Epithelial cell of proximal tubule (primary cell): ENCODE data around the gene MYO10. TPM values are rescaled to one million over a fixed set of nuclear protein-coding genes. Genes with fewer than 3 reads are reported as not detected.
"Not testable (repeated sequence)": the region's sequence is repeated elsewhere in the genome, so short reads cannot be mapped to it uniquely, and the experiment has no call there.

Experiments
- DNase-seq: peaks from one replicate; pipeline ENCODE4 v3.0.0-alpha.2; 2011; ENCODE audit warnings: low read depth
- H3K4me3 ChIP-seq: 2 replicates; pipeline ENCODE4 v1.5.1; 2011; ENCODE audit warnings: low read depth, mild to moderate bottlenecking, low read length
- CTCF ChIP-seq: conservative IDR thresholded peaks from 2 replicates; pipeline ENCODE4 v1.5.1; 2012; ENCODE audit warnings: low read depth, mild to moderate bottlenecking, low read length
- total RNA-seq: library from RNA; depleted of rRNA; stranded (reverse); fragments of >200 nt; gene quantifications from 2 replicates; pipeline ENCODE4 v1.2.3, GENCODE V29; 2015

Gene MYO10
- total RNA-seq, 1 donor from 2014 or later = 31.5 TPM

GRCh38 chr5:16744164-16744880, 191.8 kb downstream of the MYO10 start:
- DNase-seq = no peak
- no peak for TF ChIP-seq CTCF

GRCh38 chr5:16742938-16743337, 193.2 kb downstream of the MYO10 start:
- TF ChIP-seq CTCF = no peak
- H3K4me3 ChIP-seq = no peak overlapping the region
- no peak for DNase-seq

More at GRCh38 chr5:16744164-16744880, 191.8 kb downstream of the MYO10 start:
- H3K4me3 ChIP-seq = no peak overlapping the region

- TF ChIP-seq CTCF = no peak
- no peak for DNase-seq
These were observed 195.2 kb downstream of the MYO10 start for GRCh38 chr5:16740811-16741392.

GRCh38 chr5:16740066-16740810, 195.8 kb downstream of the MYO10 start:
- no peak overlapping the region for H3K4me3 ChIP-seq

More at GRCh38 chr5:16740811-16741392, 195.2 kb downstream of the MYO10 start:
- no peak overlapping the region for H3K4me3 ChIP-seq

GRCh38 chr5:16738393-16738792, 197.7 kb downstream of the MYO10 start:
- DNase-seq, H3K4me3 ChIP-seq: not testable (repeated sequence)

More at GRCh38 chr5:16740066-16740810, 195.8 kb downstream of the MYO10 start:
- no peak for DNase-seq
- TF ChIP-seq CTCF = no peak

- no peak overlapping the region for H3K4me3 ChIP-seq
- no peak for TF ChIP-seq CTCF
- no peak for DNase-seq
These were observed 198.3 kb downstream of the MYO10 start for GRCh38 chr5:16737620-16738364.

GRCh38 chr5:16737209-16737608, 198.9 kb downstream of the MYO10 start:
- no peak for TF ChIP-seq CTCF
- H3K4me3 ChIP-seq = no peak overlapping the region
- no peak for DNase-seq
